Esophagus (tissue), 2 donors: ENCODE data around the gene ZBTB47. TPM values are rescaled to one million over a fixed set of nuclear protein-coding genes. Genes with fewer than 3 reads are reported as not detected.

Experiments used
- H3K27ac ChIP-seq, 2 donors: one replicate each; pipeline ENCODE4 v1.5.1; 2013; ENCODE audit warnings: low read depth in 2 of 2, mild to moderate bottlenecking in 2 of 2, inconsistent platforms in 1 of 2, low read length in 1 of 2, moderate library complexity in 1 of 2
- H3K27me3 ChIP-seq, 2 donors: one replicate each; pipeline ENCODE4 v1.6.1; 2013; ENCODE audit warnings: low read length in 2 of 2, control low read depth in 1 of 2, mild to moderate bottlenecking in 1 of 2; ENCODE audit not compliant: insufficient read depth in 2 of 2, control insufficient read depth in 1 of 2
- H3K36me3 ChIP-seq, 2 donors: one replicate each; pipeline ENCODE4 v1.6.1; 2013; ENCODE audit warnings: low read length in 1 of 2; ENCODE audit not compliant: control insufficient read depth in 2 of 2, insufficient read depth in 2 of 2
- H3K4me1 ChIP-seq, 2 donors: one replicate each; pipeline ENCODE4 v1.6.1; 2013; ENCODE audit warnings: low read length in 1 of 2; ENCODE audit not compliant: control insufficient read depth in 2 of 2, insufficient read depth in 2 of 2
- H3K4me3 ChIP-seq, 2 donors: one replicate each; pipeline ENCODE4 v1.5.1; 2013; ENCODE audit warnings: low read length in 2 of 2, mild to moderate bottlenecking in 2 of 2, low read depth in 1 of 2, moderate library complexity in 1 of 2
- H3K9me3 ChIP-seq, 2 donors: one replicate each; pipeline ENCODE4 v1.6.1; 2013; ENCODE audit warnings: mild to moderate bottlenecking in 2 of 2, low read depth in 1 of 2, low read length in 1 of 2, moderate library complexity in 1 of 2; ENCODE audit not compliant: control insufficient read depth in 2 of 2, insufficient read depth in 1 of 2
- WGBS, 2 donors: extraction: QIAGEN DNeasy Blood & Tissue Kit; methylation state at CpG; one replicate each; pipeline ENCODE4 v1.1.7; 2013; 5-methylcytosine and 5-hydroxymethylcytosine counted together
- polyA plus RNA-seq, 2 donors: library from polyadenylated mRNA; stranded (reverse); fragments of 200-250 nt; gene quantifications; one replicate each; pipeline ENCODE4 v1.2.3, GENCODE V29; 2013
- donor health status: healthy with polysubstance abuse.
- donor health status: Bipolar disorder and iron deficiency.

The ZBTB47 gene
- polyA plus RNA-seq, 2 donors: 3.5 to 6.0 TPM

- Histone ChIP-seq H3K27ac (no peak overlapping the region), H3K4me3 (no peak overlapping the region), H3K9me3 (no peaks in the 10 kb centered on the region), H3K36me3 (no peaks in the 10 kb centered on the region), H3K27me3 (no peaks in the 10 kb centered on the region), H3K4me1 (no peaks in the 10 kb centered on the region)
- WGBS, 2 donors: 88% methylated on average over 10 of the region's 10 CpGs
Measured at GRCh38 chr3:42708611-42709151, 55.2 kb downstream of the ZBTB47 start.

- H3K36me3 ChIP-seq: no peaks in the 10 kb centered on the region
- H3K4me1 ChIP-seq: no peaks in the 10 kb centered on the region
- no peak overlapping the region for H3K27ac ChIP-seq
- WGBS, 2 donors: 92% methylated on average over 10 of the region's 10 CpGs
- H3K4me3 ChIP-seq: no peak overlapping the region
- H3K27me3 ChIP-seq: no peaks in the 10 kb centered on the region
- no peaks in the 10 kb centered on the region for H3K9me3 ChIP-seq
Measured at GRCh38 chr3:42709621-42710020, 56.1 kb downstream of the ZBTB47 start.

- Histone ChIP-seq H3K4me1 (no peaks in the 10 kb centered on the region), H3K27ac (no peak overlapping the region), H3K4me3 (no peak overlapping the region), H3K36me3 (no peaks in the 10 kb centered on the region), H3K27me3 (no peaks in the 10 kb centered on the region), H3K9me3 (no peaks in the 10 kb centered on the region)
- 68 to 74% methylated on average over 7 of the region's 7 CpGs for WGBS, 2 donors
Measured at GRCh38 chr3:42710323-42711021, 57.0 kb downstream of the ZBTB47 start.

GRCh38 chr3:42711491-42712343 is 58.2 kb downstream of the ZBTB47 start:
- WGBS, 2 donors: 65 to 68% methylated on average over 6 of the region's 6 CpGs
- no peaks in the 10 kb centered on the region for H3K27me3 ChIP-seq
- H3K27ac ChIP-seq: no peak overlapping the region
- no peaks in the 10 kb centered on the region for H3K36me3 ChIP-seq
- no peaks in the 10 kb centered on the region for H3K4me1 ChIP-seq
- no peak overlapping the region for H3K4me3 ChIP-seq
- no peaks in the 10 kb centered on the region for H3K9me3 ChIP-seq

- no peaks in the 10 kb centered on the region for H3K27me3 ChIP-seq
- no peaks in the 10 kb centered on the region for H3K36me3 ChIP-seq
- no peak overlapping the region for H3K27ac ChIP-seq
- no peak overlapping the region for H3K4me3 ChIP-seq
- no peaks in the 10 kb centered on the region for H3K4me1 ChIP-seq
- WGBS, 2 donors: 89 to 92% methylated on average over 4 of the region's 4 CpGs
- no peaks in the 10 kb centered on the region for H3K9me3 ChIP-seq
Measured at GRCh38 chr3:42712344-42712648, 58.8 kb downstream of the ZBTB47 start.

- 73 to 79% methylated on average over 5 of the region's 5 CpGs for WGBS, 2 donors
- Histone ChIP-seq H3K9me3 (no peaks in the 10 kb centered on the region), H3K36me3 (no peaks in the 10 kb centered on the region), H3K4me3 (no peak overlapping the region), H3K4me1 (no peaks in the 10 kb centered on the region), H3K27ac (no peak overlapping the region), H3K27me3 (no peaks in the 10 kb centered on the region)
Measured at GRCh38 chr3:42712688-42713372, 59.3 kb downstream of the ZBTB47 start.

GRCh38 chr3:42713747-42714146 is 60.2 kb downstream of the ZBTB47 start:
- Histone ChIP-seq H3K9me3 (no peaks in the 10 kb centered on the region), H3K36me3 (no peaks in the 10 kb centered on the region), H3K27ac (no peak overlapping the region), H3K4me1 (no peaks in the 10 kb centered on the region), H3K27me3 (no peaks in the 10 kb centered on the region), H3K4me3 (no peak overlapping the region)
- 85 to 91% methylated on average over 2 of the region's 2 CpGs for WGBS, 2 donors

GRCh38 chr3:42714171-42714852 is 60.8 kb downstream of the ZBTB47 start:
- Histone ChIP-seq H3K36me3 (no peaks in the 10 kb centered on the region), H3K4me3 (no peak overlapping the region), H3K9me3 (no peaks in the 10 kb centered on the region), H3K27me3 (no peaks in the 10 kb centered on the region), H3K27ac (no peak overlapping the region), H3K4me1 (no peaks in the 10 kb centered on the region)
- 74 to 86% methylated on average over 4 of the region's 4 CpGs for WGBS, 2 donors
